DMS153 treated with DMSO at 0.1 percent for 48 hours (cell line): ENCODE results near the gene SCT.

Experiments used
- DNase-seq: peaks from one replicate; lab custom pipeline; 2025; ENCODE audit not compliant: unreplicated experiment; lab: John Stamatoyannopoulos, UW

SCT gene

DNA sequence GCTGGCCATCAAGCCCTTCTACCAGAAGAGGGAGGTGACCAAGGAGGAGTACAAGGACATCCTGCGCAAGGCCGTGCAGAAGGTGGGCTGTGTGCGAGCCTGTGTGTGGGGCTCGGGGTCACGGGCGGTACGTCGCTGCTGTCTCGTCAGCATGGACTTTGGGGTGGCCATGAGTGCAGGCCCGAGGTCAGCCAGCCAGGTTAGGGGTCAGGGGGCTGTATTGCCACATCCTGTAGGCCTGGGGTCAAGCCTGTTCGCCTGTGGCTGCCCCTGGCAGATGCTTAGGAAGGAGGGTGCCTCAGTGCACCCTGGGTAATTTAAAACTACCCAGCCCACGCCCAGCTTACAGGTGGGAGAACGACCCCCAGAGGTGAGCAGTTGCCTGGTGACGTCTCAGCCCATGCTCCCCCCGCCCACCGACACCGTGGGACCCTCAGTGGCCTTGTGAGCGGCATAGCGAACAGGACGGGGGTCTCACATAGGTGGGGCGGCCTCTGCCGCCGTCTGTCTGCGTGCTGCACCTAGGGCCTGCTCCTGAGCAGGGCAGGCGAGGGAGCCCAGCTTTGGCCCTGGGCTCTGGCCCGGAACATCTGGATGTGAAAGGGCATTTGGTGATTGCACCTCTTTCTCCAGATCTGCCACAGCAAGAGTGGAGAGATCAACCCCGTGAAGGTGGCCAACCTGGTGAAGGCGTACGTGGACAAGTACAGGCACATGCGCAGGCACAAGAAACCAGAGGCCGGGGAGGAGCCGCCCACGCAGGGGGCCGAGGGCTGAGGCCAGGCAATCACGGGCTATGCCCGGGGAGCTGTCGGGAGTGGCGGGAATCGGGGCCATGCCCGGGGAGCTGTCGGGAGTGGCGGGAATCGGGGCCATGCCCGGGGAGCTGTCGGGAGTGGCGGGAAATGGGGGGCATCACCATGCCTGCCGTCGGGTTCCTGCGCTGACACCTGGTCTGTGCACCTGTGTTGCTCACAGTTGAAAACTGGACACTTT, 15.7 kb downstream of the SCT start:
- no peak for DNase-seq

GRCh38 chr11:610146-610801, 16.7 kb downstream of the SCT start:
- no peak for DNase-seq

- no peak for DNase-seq
These were observed 17.6 kb downstream of the SCT start for GRCh38 chr11:609341-609811.

GRCh38 chr11:608791-609251, 18.2 kb downstream of the SCT start:
- DNase-seq, result no peak

DNA sequence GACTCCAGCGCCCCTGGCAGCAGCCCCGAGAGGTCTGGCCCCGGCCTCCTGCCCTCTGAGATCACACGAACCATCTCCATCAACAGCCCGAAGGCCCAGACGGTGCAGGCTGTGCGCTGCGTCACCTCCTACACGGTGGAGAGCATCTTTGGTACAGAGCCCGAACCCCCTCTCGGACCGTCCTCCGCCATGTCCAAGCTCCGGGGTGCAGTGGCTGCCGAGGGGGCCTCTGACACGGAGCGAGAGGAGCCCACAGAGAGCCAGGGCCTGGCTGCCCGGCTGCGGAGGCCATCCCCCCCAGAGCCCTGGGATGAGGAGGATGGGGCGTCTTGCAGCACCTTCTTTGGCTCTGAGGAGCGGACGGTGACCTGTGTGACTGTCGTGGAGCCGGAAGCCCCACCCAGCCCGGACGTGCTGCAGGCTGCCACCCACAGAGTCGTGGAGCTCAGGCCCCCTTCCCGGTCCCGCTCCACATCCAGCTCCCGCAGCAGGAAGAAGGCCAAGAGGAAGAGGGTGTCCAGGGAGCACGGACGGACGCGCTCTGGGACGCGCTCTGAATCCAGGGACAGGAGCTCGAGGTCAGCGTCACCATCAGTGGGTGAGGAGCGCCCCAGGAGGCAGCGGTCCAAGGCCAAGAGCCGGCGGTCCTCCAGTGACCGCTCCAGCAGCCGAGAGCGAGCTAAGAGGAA, 18.9 kb downstream of the SCT start:
- no peak for DNase-seq

DNA sequence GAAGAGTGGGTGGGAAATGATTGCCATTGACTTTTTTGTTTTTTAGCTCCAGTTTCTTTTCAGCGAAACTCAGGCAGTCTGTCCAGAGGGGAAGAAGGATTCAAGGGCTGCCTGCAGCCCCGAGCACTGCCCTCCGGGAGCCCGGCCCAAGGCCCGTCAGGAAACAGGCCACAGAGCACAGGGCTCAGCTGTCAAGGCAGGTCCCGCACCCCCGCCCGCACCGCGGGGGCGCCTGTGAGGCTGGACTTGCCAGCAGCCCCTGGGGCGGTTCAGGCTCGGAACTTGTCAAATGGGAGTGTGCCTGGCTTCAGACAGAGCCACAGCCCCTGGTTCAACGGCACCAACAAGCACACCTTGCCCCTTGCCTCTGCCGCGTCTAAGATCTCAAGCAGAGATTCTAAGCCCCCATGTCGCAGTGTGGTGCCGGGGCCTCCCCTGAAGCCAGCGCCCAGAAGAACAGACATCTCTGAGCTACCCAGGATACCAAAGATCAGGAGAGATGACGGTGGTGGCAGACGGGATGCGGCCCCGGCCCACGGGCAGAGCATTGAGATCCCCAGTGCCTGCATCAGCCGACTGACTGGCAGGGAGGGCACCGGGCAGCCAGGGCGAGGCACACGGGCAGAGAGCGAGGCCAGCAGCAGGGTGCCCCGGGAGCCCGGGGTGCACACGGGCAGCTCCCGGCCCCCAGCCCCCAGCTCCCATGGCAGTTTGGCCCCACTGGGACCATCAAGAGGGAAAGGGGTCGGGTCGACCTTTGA, 19.8 kb downstream of the SCT start:
- no peak for DNase-seq

DNA sequence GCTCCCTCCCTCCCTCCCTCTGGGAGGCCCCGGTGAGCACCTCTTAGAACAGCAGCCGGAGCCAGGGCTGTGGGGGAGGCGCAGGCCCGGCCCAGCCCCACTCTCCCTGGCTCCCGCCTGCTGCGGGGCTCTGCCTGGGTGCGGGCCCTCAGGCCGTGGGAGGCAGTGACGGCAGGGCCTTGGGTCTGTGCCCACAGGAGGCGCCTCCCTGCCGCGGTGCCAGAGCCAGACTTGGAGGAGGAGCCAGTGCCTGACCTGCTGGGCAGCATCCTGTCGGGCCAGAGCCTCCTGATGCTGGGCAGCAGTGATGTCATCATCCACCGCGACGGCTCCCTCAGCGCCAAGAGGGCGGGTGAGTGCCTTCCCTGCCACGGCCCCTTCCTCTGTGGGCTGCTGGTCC, 20.7 kb downstream of the SCT start:
- no peak for DNase-seq

DNA sequence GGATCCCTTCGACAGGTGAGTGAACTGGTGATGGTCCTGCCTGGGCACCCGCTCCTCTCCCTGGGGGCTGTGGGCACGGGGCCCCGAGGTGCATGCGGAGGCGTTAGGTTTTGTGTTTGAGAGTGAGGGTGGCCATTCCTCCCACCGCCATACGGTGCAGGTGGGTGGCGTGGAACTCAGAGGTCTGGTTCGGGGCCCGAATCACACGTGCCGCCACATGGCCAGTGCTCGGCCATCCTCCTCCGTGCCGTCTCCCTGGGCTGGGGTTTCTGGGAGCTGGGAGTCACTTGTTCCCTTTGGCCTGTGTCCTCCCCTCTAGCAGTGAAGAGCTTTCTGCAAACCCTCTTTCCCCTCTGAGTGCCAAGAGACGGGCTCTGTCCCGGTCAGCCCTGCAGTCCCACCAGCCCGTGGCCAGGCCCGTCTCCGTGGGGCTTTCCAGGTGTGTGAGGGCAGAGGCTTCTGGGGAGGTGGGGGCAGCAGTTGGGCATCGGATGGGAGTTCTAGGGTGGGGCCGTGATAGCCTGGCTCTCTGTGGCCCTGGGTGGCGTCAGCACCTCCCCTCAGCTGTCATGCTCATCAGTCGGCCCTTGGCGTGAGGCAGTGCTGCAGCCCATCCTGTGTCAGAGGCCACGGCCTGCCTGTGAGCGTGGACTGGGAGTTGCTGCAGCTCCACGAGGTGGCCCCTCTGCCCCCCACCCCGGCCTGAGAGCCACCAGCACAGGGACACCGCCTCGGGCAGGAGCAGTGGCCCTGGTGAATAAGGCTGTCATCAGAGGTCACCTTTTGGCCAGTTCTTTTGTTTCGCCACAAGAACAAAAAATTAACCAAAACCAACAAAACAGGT, 21.5 kb downstream of the SCT start:
- no peak for DNase-seq

GRCh38 chr11:603154-603553, 23.8 kb downstream of the SCT start:
- DNase-seq, result no peak

GRCh38 chr11:601573-602245, 25.3 kb downstream of the SCT start:
- DNase-seq, result no peak

DNA sequence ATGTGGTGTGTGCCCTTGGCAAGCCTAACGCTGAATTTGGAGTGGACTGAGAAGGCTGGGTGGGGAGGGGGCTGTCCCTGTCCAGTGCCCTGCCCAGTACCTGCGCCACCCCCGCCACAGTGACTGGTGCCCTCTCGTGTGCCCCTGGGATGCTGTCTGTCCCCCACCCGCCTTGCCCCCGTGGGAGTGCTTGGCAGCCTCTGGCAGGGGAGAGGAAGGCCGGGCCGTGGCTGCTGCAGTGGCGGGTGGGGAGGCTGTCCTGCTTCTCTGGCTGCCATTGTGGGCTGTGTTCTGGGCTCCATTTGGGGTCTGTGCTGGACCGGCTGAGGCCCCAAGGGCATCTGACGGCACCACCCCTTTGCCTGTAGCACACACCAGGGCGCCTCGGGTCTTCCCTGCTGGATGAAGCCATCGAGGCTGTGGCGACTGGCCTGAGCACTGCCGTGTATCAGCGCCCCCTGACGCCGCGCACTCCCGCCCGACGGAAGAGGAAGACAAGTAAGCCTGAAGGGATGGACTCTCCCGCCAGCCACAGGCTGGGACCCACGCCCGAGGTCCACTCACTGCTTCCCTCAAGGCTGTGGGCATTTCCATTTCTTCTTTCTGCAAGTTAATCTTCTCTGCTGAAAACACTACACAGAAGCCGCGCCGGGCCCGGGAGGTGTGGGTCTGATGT, 28.8 kb downstream of the SCT start:
- DNase-seq, result no peak

DNA sequence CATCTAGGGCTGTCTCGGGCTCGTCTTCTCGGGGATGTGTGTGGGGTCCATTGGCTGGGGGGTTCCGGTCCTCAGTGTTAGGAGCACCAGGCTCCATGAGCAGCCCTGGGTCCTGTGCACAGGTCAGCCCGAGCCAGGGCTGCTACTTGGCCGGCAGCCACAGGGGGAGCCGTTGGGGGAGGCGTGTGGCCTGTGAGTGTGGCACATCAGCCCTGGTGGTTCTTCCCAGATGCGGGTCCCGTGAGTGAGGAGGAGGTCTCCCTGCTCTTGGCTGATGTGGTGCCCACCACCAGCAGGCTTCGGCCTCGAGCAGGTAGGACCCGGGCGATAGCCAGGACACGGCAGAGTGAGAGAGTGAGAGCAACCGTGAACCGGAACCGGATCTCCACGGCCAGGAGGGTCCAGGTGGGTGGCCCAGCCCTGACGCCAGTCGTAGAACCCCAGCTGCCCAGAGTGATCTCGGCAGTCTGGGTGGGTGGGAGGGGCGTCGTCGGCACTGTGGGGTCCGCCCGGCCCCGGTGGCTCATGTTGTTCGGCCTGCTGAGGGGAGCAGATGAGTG, 29.7 kb downstream of the SCT start:
- no peak for DNase-seq

- DNase-seq, result no peak
These were observed 30.6 kb downstream of the SCT start for GRCh38 chr11:596374-596773.

DNA sequence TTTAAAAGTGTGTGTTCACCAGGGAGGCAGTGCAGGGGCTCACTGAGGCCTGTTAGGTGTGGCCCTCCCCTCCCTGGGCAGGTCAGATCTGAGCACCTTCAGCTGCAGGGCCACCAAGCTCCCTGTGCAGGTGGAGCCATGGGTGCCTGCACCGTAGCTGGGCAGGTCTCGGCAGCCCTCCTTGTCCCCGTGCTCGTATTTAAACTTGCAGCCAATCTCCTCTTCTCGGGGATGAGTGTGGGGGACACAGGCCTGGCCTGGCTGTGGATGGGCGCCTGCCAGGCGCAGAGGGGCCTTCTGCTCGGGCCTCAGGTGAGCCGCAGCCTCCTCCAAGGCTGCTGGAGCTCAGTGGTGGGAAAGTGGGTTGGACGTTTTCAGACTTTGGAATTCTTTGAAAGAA, 31.6 kb downstream of the SCT start:
- no peak for DNase-seq

- DNase-seq, result no peak
These were observed 33.6 kb downstream of the SCT start for GRCh38 chr11:593347-593746.

DNA sequence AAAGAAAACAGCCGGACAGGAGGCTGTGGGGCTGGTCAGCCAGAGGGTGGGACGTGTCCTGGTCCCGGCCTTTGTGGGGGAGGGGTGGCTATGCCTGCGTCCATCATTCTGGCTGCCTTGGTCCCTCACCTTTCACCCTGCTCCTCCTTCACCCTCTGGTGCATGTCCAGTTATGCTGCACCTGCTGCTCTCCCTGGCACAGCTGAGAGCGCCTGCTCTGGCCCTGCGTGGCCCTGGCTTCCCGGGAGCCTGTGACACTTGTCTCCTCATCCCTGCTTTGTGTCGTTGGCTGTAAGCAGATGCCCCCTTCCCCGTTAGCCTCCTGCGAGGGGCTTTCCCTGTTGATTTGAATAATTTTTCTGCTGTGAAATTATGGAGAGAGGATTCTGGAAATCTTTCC, 34.1 kb downstream of the SCT start:
- DNase-seq, result no peak

DNA sequence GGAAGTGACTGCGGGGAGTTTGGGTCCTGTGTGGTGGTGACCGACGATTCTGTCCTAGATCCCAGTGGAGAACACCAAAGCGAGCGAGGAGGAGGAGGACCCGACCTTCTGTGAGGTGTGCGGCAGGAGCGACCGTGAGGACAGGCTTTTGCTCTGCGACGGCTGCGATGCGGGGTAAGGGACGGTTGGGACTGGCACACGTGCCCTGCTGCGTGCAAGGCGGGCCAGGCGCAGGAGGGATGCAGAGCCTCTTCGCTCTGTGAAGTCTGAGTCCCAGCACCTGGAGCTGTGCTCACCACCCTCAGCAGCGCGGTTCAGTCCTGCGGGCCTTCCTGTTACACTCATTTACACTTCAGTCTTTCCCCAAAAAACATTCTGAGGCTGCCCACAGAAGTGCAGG, 34.5 kb downstream of the SCT start:
- no peak for DNase-seq

DNA sequence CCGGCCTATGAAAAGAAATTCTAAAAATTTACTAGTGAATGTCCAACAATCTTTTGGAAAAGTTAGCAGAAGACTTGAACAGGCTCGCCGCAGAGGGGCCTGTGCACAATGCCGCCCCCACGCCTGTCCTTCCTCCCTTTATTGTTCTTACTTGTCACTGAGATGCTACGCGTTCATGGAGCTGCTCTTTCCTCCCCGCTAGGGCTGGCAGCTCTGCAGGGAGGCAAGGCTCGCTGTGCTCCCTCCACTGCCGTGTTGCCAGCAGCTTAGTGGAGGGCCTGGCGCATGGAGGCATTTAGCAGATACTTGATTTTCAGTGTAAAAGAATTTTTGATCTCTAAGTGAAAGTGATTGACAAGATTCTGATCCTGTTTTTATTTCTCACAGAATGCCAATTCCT, 36.0 kb downstream of the SCT start:
- DNase-seq, result no peak

GRCh38 chr11:589798-590197, 37.2 kb downstream of the SCT start:
- DNase-seq, result no peak
